Muscle layer of duodenum (tissue), 2 donors: ENCODE measurements around the gene CABLES1.
"Not testable (repeated sequence)": the region's sequence is repeated elsewhere in the genome, so short reads cannot be mapped to it uniquely, and the experiment has no call there.

Source experiments
- H3K27ac ChIP-seq: one replicate; pipeline ENCODE4 v1.7.0; 2013; ENCODE audit warnings: mild to moderate bottlenecking, low read length
- H3K27me3 ChIP-seq: one replicate; pipeline ENCODE4 v1.7.0; 2013; ENCODE audit warnings: low read depth, mild to moderate bottlenecking, control low read depth, low read length
- H3K36me3 ChIP-seq, 2 donors: one replicate each; pipeline ENCODE4 v1.7.0; 2013; ENCODE audit warnings: low read length in 2 of 2, control low read depth in 1 of 2, mild to moderate bottlenecking in 1 of 2; ENCODE audit not compliant: insufficient read depth in 2 of 2, control insufficient read depth in 1 of 2
- H3K4me1 ChIP-seq, 2 donors: one replicate each; pipeline ENCODE4 v1.7.0; 2013; ENCODE audit warnings: low read length in 2 of 2, mild to moderate bottlenecking in 2 of 2, control low read depth in 1 of 2, moderate library complexity in 1 of 2; ENCODE audit not compliant: insufficient read depth in 2 of 2, control insufficient read depth in 1 of 2
- H3K4me3 ChIP-seq, 2 donors: one replicate each; pipeline ENCODE4 v1.7.0; 2013; ENCODE audit warnings: low read length in 2 of 2, low read depth in 1 of 2, mild to moderate bottlenecking in 1 of 2
- H3K9me3 ChIP-seq, 2 donors: one replicate each; pipeline ENCODE4 v1.7.0; 2013; ENCODE audit warnings: low read length in 2 of 2, control low read depth in 1 of 2, mild to moderate bottlenecking in 1 of 2; ENCODE audit not compliant: control insufficient read depth in 1 of 2
- donor health status: healthy.

Gene CABLES1

DNA sequence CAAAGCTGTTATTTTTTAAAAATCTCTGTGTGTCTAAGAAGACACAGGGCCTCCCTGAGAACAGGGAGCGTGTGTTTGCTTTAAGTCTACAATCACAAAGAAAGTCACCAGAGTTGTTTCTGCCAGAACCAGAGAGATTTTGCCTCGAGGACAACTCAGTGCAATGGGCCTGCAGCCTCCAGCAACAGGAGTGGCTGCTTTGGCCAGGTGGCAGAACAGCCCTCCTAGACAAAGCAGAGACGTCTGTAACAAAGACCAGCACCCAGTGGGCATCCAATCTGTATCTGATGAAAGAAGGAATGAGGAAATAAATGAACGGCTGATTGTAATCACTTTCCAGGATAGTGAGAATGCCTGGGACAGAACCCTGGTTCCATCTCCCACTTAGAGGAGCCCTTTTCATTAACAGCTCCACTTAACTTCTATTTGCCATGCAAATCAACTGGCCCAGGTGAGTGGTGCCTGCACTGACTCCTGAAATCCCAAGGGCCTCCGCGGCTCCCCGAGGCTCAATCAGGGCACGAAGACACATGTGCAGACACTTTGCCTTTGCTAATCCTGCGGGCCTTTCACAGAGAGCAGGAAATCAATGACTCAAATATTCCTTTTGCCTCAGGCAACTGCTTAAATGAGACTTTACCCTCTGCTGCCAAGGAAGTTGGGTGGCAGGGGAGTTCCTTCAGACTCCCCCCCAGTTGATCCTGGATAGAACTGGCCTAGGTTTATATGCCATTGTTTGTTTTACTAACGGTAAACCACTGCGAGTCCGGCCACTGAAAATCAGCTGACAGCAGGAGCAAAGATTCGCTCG, 146.5 kb downstream of the CABLES1 start:
- H3K27me3 ChIP-seq, result no peaks in the 10 kb centered on the region
- H3K9me3 ChIP-seq, result peaks cover 0 to 5% of the 10 kb centered on the region in 2 donors
- H3K4me3 ChIP-seq, result no peak overlapping the region
- H3K27ac ChIP-seq, result no peak overlapping the region
- H3K36me3 ChIP-seq, result no peaks in the 10 kb centered on the region
- H3K4me1 ChIP-seq, result no peaks in the 10 kb centered on the region

DNA sequence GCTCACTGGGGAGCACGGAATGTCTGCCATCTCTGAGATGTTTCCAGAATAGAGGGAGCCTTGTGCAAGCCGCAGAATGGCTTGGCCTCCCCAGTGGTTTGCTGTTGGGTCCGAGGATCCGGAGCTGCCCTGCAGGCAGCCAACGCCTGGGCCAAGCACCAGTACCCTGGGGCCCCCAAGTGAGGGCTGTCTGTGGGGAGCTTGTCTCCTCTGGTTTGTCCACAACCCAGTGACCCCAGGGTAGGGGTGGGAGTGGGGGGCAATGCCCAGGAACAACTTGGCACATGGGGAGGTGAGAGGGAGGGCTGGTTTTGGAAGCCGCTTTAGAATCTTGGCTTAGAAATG, 147.1 kb downstream of the CABLES1 start:
- peaks cover 0 to 5% of the 10 kb centered on the region in 2 donors for H3K9me3 ChIP-seq
- H3K4me1 ChIP-seq, result no peaks in the 10 kb centered on the region
- no peaks in the 10 kb centered on the region for H3K36me3 ChIP-seq
- H3K27ac ChIP-seq, result no peak overlapping the region
- no peak overlapping the region for H3K4me3 ChIP-seq
- no peaks in the 10 kb centered on the region for H3K27me3 ChIP-seq

- H3K4me3 ChIP-seq, result no peak overlapping the region
- H3K27me3 ChIP-seq, result no peaks in the 10 kb centered on the region
- H3K36me3 ChIP-seq, result no peaks in the 10 kb centered on the region
- no peak overlapping the region for H3K27ac ChIP-seq
- H3K4me1 ChIP-seq, result no peaks in the 10 kb centered on the region
- no peaks in the 10 kb centered on the region for H3K9me3 ChIP-seq
These were observed 148.7 kb downstream of the CABLES1 start for GRCh38 chr18:23283916-23284430.

- Histone ChIP-seq H3K4me3 (no peak overlapping the region), H3K36me3 (no peaks in the 10 kb centered on the region), H3K4me1 (no peaks in the 10 kb centered on the region), H3K9me3 (no peaks in the 10 kb centered on the region), H3K27me3 (no peaks in the 10 kb centered on the region), H3K27ac (no peak overlapping the region)
These were observed 149.3 kb downstream of the CABLES1 start for GRCh38 chr18:23284629-23285028.

- H3K36me3 ChIP-seq, H3K27me3 ChIP-seq, H3K4me1 ChIP-seq, H3K4me3 ChIP-seq, H3K9me3 ChIP-seq, H3K27ac ChIP-seq: not testable (repeated sequence)
These were observed 150.3 kb downstream of the CABLES1 start for GRCh38 chr18:23285581-23285980.

GRCh38 chr18:23291456-23292205, 156.3 kb downstream of the CABLES1 start:
- Histone ChIP-seq H3K4me1 (no peaks in the 10 kb centered on the region), H3K36me3 (no peaks in the 10 kb centered on the region), H3K4me3 (no peak overlapping the region), H3K9me3 (no peaks in the 10 kb centered on the region), H3K27ac (no peak overlapping the region), H3K27me3 (no peaks in the 10 kb centered on the region)

GRCh38 chr18:23300231-23300805, 165.0 kb downstream of the CABLES1 start:
- Histone ChIP-seq H3K4me1 (no peaks in the 10 kb centered on the region), H3K9me3 (no peaks in the 10 kb centered on the region), H3K36me3 (peaks cover 0 to 7% of the 10 kb centered on the region in 2 donors), H3K4me3 (no peak overlapping the region), H3K27ac (no peak overlapping the region), H3K27me3 (no peaks in the 10 kb centered on the region)

DNA sequence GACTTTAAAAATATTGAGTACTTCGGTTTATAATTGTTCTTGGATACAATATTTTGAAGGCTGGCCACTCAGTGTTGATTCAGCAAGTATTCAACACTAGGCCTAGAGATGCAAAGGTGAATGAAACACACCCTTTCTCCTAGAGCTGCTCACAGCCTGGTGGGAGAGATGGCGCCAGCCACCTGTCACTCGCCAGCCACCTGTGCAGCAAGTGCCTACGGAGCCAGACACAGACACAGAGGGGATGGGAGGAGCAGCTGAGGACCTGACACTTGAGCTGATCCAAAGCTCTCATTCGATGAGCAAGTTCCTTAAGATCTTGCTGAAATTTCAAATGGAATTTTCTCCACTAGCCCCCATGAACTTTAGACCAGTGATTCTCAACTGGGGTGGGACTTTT, 166.7 kb downstream of the CABLES1 start:
- Histone ChIP-seq H3K27ac (no peak overlapping the region), H3K4me3 (no peak overlapping the region), H3K27me3 (no peaks in the 10 kb centered on the region), H3K36me3 (peaks cover 0 to 7% of the 10 kb centered on the region in 2 donors), H3K9me3 (no peaks in the 10 kb centered on the region), H3K4me1 (no peaks in the 10 kb centered on the region)

DNA sequence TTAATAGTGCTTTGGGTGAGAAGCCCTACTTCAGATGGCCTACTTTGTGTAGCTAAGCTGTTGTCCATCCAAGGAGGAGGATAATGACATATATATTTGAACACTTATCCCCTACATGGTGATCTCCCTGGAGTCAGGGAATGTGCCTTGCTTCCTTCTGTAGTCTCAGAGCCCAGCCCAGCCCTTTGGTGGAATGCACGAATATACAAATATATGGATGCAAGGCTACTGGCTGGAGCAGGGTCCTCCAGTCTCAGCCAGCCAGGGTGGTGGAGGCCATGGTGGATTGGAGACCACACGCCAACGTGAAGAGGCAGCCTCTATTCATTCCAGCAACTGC, 167.2 kb downstream of the CABLES1 start:
- no peak overlapping the region for H3K4me3 ChIP-seq

DNA sequence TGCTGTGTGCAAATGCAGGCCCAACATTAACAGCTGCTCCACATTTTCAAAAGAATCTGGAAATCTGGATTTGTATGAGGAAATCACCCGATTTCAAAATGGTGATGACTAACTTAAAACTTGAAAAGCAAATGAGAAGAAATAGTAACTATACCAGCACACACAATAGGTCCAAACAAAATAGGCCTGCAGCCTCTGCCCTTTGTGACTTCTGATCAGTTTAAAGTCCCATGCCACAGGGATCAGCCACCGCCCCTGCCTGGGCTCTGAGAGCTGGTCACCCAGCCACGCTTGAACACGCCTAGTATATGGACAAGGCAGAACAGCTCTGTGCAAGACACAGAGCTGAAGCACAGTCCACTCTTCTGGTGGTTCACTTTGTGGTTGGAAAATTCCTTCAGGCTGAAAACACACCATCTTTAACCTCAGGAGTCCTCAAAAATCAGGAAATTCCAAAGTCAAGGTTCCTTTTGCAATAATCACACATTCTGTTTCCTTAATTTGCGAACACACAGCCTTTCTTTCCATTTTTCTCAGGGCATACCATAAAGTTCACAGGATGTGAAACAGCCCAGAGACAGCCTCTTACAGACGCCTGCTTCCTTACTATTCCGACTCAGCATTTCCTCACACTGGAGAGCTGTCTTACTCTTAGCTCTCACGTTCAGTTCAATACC, 167.7 kb downstream of the CABLES1 start:
- Histone ChIP-seq H3K4me1 (no peaks in the 10 kb centered on the region), H3K27me3 (no peaks in the 10 kb centered on the region), H3K9me3 (no peaks in the 10 kb centered on the region), H3K27ac (no peak overlapping the region), H3K36me3 (peaks cover 0 to 2% of the 10 kb centered on the region in 2 donors), H3K4me3 (no peak overlapping the region)

More for the DNA sequence above, 167.2 kb downstream of the CABLES1 start:
- no peaks in the 10 kb centered on the region for H3K4me1 ChIP-seq
- no peak overlapping the region for H3K27ac ChIP-seq
- H3K9me3 ChIP-seq, result no peaks in the 10 kb centered on the region
- H3K27me3 ChIP-seq, result no peaks in the 10 kb centered on the region
- H3K36me3 ChIP-seq, result peaks cover 0 to 7% of the 10 kb centered on the region in 2 donors

DNA sequence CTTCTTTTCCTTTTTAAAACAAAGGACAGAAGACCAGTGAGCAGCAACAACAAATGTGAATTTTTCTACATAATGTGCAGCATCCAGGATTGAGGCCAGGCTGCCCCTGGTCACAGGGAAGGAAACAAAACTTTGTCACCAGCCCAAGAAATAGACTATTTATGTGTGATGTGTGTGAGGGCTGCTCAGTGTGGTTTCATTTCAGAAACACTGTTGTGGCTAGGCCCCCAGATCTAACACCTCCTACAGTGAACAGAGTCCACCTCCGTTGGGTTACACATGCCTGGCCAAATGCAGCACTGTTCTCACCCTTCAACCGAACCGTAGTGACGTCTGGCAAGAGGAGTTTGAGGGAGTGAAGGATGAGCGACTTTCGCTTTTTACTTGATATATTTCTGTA, 171.5 kb downstream of the CABLES1 start:
- Histone ChIP-seq H3K4me3 (no peak overlapping the region), H3K4me1 (no peaks in the 10 kb centered on the region), H3K27ac (no peak overlapping the region), H3K9me3 (no peaks in the 10 kb centered on the region), H3K36me3 (no peaks in the 10 kb centered on the region), H3K27me3 (no peaks in the 10 kb centered on the region)
